Upper lobe of left lung (tissue), 4 donors: ENCODE measurements around the gene IQCN.
"Not testable (repeated sequence)": the region's sequence is repeated elsewhere in the genome, so short reads cannot be mapped to it uniquely, and the experiment has no call there.

Source experiments
- EP300 ChIP-seq, 4 donors: sonication (generic); formaldehyde crosslinking; IDR thresholded peaks; one replicate each; pipeline ENCODE4 v1.5.1; 2017; ENCODE audit warnings: antibody characterized with exemption in 4 of 4, control low read depth in 2 of 4
- POLR2A ChIP-seq, 4 donors: fragments of 450-650 bp; IDR thresholded peaks; one replicate each; pipeline ENCODE4 v1.5.1; 2016 to 2017; ENCODE audit warnings: antibody characterized with exemption in 4 of 4, mild to moderate bottlenecking in 2 of 4
- POLR2AphosphoS5 ChIP-seq, 2 donors: sonication (generic); formaldehyde crosslinking; IDR thresholded peaks; one replicate each; pipeline ENCODE4 v1.5.1; 2017; ENCODE audit warnings: antibody characterized with exemption in 2 of 2
- TF ChIP-seq, protein P1 (sequence below), 6 experiments: fragments of 450-650 bp in 4 of 6; fragments of 200-600 bp in 2 of 6; sonication (generic) in 2 of 6; IDR thresholded peaks; one replicate each; pipeline ENCODE4 v1.5.1; 2016 to 2019; ENCODE audit warnings: antibody characterized with exemption in 6 of 6

GRCh38 chr19:18209912-18210311, 64.3 kb downstream of the IQCN start:
- TF ChIP-seq, protein P1, sequence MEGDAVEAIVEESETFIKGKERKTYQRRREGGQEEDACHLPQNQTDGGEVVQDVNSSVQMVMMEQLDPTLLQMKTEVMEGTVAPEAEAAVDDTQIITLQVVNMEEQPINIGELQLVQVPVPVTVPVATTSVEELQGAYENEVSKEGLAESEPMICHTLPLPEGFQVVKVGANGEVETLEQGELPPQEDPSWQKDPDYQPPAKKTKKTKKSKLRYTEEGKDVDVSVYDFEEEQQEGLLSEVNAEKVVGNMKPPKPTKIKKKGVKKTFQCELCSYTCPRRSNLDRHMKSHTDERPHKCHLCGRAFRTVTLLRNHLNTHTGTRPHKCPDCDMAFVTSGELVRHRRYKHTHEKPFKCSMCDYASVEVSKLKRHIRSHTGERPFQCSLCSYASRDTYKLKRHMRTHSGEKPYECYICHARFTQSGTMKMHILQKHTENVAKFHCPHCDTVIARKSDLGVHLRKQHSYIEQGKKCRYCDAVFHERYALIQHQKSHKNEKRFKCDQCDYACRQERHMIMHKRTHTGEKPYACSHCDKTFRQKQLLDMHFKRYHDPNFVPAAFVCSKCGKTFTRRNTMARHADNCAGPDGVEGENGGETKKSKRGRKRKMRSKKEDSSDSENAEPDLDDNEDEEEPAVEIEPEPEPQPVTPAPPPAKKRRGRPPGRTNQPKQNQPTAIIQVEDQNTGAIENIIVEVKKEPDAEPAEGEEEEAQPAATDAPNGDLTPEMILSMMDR (IDR thresholded peaks at IDR 0.05), result not testable (repeated sequence)
- not testable (repeated sequence) for TF ChIP-seq POLR2A, POLR2AphosphoS5, EP300 (IDR thresholded peaks at IDR 0.05)
